ENCODE results near the gene DEXI. TPM values are rescaled to one million over a fixed set of nuclear protein-coding genes. Genes with fewer than 3 reads are reported as not detected.
A peak's percentile ranks its signal among the peaks of the same experiment; 100 is the strongest.

The DEXI gene
- total RNA-seq, 2 donors from 2014 or later, result 29.8 to 51.1 TPM

DNA sequence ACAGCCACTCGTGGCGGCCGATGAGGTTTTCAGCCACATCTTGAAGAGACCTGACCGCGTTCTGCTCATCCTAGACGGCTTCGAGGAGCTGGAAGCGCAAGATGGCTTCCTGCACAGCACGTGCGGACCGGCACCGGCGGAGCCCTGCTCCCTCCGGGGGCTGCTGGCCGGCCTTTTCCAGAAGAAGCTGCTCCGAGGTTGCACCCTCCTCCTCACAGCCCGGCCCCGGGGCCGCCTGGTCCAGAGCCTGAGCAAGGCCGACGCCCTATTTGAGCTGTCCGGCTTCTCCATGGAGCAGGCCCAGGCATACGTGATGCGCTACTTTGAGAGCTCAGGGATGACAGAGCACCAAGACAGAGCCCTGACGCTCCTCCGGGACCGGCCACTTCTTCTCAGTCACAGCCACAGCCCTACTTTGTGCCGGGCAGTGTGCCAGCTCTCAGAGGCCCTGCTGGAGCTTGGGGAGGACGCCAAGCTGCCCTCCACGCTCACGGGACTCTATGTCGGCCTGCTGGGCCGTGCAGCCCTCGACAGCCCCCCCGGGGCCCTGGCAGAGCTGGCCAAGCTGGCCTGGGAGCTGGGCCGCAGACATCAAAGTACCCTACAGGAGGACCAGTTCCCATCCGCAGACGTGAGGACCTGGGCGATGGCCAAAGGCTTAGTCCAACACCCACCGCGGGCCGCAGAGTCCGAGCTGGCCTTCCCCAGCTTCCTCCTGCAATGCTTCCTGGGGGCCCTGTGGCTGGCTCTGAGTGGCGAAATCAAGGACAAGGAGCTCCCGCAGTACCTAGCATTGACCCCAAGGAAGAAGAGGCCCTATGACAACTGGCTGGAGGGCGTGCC lies 35.1 kb downstream of the DEXI start:
- Histone ChIP-seq H3K27ac (no peak overlapping the region), H3K36me3 (replicated peaks in 1 of 2; ENCODE audit: insufficient read depth in 1 of 2, low read depth in 2 of 2) (no peaks in the 10 kb centered on the region), H3K4me3 (no peak overlapping the region), H3K9me3 (no peaks in the 10 kb centered on the region), H3K27me3 (no peaks in the 10 kb centered on the region), H3K4me1 (no peaks in the 10 kb centered on the region)
- DNase-seq, result no peak
- TF ChIP-seq POLR2A (IDR thresholded peaks at IDR 0.05), result no peak
- TF ChIP-seq, protein P1, sequence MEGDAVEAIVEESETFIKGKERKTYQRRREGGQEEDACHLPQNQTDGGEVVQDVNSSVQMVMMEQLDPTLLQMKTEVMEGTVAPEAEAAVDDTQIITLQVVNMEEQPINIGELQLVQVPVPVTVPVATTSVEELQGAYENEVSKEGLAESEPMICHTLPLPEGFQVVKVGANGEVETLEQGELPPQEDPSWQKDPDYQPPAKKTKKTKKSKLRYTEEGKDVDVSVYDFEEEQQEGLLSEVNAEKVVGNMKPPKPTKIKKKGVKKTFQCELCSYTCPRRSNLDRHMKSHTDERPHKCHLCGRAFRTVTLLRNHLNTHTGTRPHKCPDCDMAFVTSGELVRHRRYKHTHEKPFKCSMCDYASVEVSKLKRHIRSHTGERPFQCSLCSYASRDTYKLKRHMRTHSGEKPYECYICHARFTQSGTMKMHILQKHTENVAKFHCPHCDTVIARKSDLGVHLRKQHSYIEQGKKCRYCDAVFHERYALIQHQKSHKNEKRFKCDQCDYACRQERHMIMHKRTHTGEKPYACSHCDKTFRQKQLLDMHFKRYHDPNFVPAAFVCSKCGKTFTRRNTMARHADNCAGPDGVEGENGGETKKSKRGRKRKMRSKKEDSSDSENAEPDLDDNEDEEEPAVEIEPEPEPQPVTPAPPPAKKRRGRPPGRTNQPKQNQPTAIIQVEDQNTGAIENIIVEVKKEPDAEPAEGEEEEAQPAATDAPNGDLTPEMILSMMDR (IDR thresholded peaks at IDR 0.05), result no peak
- 91% methylated on average over 4 to 44 of the region's 46 CpGs for WGBS, 2 donors
- intact Hi-C loops (cut with DNase I), result no loop called here
- peak; percentile 21 for ATAC-seq

DNA sequence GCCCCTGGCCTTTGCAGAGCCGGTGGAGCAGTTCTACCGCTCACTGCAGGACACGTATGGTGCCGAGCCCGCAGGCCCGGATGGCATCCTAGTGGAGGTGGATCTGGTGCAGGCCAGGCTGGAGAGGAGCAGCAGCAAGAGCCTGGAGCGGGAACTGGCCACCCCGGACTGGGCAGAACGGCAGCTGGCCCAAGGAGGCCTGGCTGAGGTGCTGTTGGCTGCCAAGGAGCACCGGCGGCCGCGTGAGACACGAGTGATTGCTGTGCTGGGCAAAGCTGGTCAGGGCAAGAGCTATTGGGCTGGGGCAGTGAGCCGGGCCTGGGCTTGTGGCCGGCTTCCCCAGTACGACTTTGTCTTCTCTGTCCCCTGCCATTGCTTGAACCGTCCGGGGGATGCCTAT lies 35.8 kb downstream of the DEXI start:
- ATAC-seq, result no peak
- Histone ChIP-seq H3K36me3 (replicated peaks in 1 of 2; ENCODE audit: insufficient read depth in 1 of 2, low read depth in 2 of 2) (peaks cover 0 to 2% of the 10 kb centered on the region in 2 donors), H3K4me3 (no peak overlapping the region), H3K9me3 (no peaks in the 10 kb centered on the region), H3K4me1 (no peaks in the 10 kb centered on the region), H3K27ac (no peak overlapping the region), H3K27me3 (no peaks in the 10 kb centered on the region)
- TF ChIP-seq POLR2A (IDR thresholded peaks at IDR 0.05), result no peak
- TF ChIP-seq, protein P1 (IDR thresholded peaks at IDR 0.05), result no peak
- no peak for DNase-seq
- 96 to 100% methylated on average over 2 to 19 of the region's 19 CpGs for WGBS, 2 donors
- intact Hi-C loops (cut with DNase I), result no loop called here

DNA sequence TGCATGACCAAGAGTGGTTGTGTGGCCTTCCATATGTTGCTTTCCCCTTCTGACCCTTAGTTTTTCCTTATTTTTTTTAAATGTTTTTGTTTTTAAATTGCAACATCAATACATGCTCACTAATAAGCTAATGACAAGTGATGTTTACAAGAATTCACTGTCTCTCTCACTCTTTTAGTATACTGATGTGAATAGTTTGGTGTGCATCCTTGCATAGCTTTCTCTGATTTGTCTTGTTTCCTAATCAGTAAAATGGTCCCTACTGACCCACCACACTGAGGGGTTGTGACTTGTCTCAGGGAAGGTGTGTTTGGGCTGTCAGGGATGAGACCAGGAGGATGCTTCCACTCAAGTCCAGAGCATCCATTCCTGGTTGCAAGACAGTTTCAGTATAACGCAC lies 39.3 kb downstream of the DEXI start:
- DNase-seq (no peak), ATAC-seq (no peak)
- 85 to 100% methylated on average over 1 of the region's 1 CpG for WGBS, 2 donors
- intact Hi-C loops (cut with DNase I), result no loop called here
- Histone ChIP-seq H3K27me3 (no peaks in the 10 kb centered on the region), H3K4me3 (no peak overlapping the region), H3K4me1 (no peaks in the 10 kb centered on the region), H3K9me3 (no peaks in the 10 kb centered on the region), H3K36me3 (replicated peaks in 1 of 2; ENCODE audit: insufficient read depth in 1 of 2, low read depth in 2 of 2) (peaks cover 0 to 2% of the 10 kb centered on the region in 2 donors), H3K27ac (no peak overlapping the region)
- TF ChIP-seq, protein P1 (IDR thresholded peaks at IDR 0.05), result no peak
- no peak for TF ChIP-seq POLR2A (IDR thresholded peaks at IDR 0.05)

DNA sequence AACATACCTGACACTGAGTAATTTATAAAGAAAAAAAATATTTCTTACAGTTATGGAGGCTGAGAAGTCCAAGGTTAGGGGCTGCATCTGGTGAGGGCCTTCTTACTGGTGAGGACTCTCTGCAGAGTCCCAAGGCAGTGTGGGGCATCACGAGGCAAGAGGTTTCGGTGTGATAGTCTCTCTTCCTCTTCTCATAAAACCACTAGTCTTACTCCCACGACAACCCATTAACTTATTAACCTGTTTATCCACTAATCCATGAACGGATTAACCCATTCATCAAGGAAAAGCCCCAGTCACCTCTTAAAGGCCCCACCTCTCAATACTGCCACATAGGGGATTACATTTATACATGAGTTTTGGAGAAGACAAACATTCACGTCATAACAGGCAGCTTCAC lies 45.1 kb downstream of the DEXI start:
- DNase-seq, result no peak
- no peaks in the 10 kb centered on the region for H3K4me1 ChIP-seq
- ATAC-seq, result no peak
- H3K36me3 ChIP-seq (replicated peaks in 1 of 2; ENCODE audit: insufficient read depth in 1 of 2, low read depth in 2 of 2), result peaks cover 0 to 2% of the 10 kb centered on the region in 2 donors
- 62 to 73% methylated on average over 5 of the region's 5 CpGs for WGBS, 2 donors
- H3K9me3 ChIP-seq, result no peaks in the 10 kb centered on the region
- H3K27me3 ChIP-seq, result no peaks in the 10 kb centered on the region
- no peak overlapping the region for H3K4me3 ChIP-seq
- intact Hi-C loops (cut with DNase I), result no loop called here
- peak overlapping the region in 1 of 4 donors; percentile 14 for H3K27ac ChIP-seq
- TF ChIP-seq, protein P1 (IDR thresholded peaks at IDR 0.05), result no peak
- TF ChIP-seq POLR2A (IDR thresholded peaks at IDR 0.05), result no peak

DNA sequence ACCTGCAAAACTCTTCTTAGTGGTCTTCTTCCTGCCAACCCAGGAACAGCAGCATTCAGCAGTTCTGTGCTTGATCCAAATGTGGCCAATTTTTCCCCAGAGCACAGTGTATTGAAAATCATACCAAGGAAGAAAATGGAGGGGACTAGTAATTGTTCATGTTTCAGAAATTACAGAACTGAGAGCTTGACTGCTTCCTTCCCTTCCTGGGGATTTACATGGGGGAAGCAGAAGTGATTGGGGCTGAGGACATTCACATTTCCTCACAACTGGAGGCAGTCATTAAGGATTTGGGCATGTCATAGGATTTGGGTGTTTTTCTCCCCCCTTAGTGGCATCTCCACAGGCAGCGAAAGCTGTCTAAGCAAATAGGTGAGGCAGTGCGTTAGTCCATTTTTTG lies 45.5 kb downstream of the DEXI start:
- Histone ChIP-seq H3K9me3 (no peaks in the 10 kb centered on the region), H3K4me3 (no peak overlapping the region), H3K27ac (peak overlapping the region in 1 of 4 donors; percentile 33), H3K36me3 (replicated peaks in 1 of 2; ENCODE audit: insufficient read depth in 1 of 2, low read depth in 2 of 2) (no peaks in the 10 kb centered on the region), H3K27me3 (no peaks in the 10 kb centered on the region), H3K4me1 (no peaks in the 10 kb centered on the region)
- WGBS, 2 donors, result 90 to 100% methylated on average over 2 of the region's 2 CpGs
- DNase-seq (no peak), ATAC-seq (no peak)
- TF ChIP-seq POLR2A (IDR thresholded peaks at IDR 0.05), result no peak
- TF ChIP-seq, protein P1 (IDR thresholded peaks at IDR 0.05), result no peak
- intact Hi-C loops (cut with DNase I), result no loop called here

Measured in body of pancreas (tissue), 4 donors.